HepG2 (cell line): ENCODE data around the gene SLC16A5. TPM values are rescaled to one million over a fixed set of nuclear protein-coding genes. Genes with fewer than 3 reads are reported as not detected.

Source experiments
- ATF1 ChIP-seq: IDR thresholded peaks from 2 replicates; pipeline ENCODE4 v1.6.1; 2016; ENCODE audit warnings: mild to moderate bottlenecking, control low read depth
- CENPBD1 ChIP-seq: sonication (generic); formaldehyde crosslinking; IDR thresholded peaks from 2 replicates; pipeline ENCODE4 v1.8.0; 2022; ENCODE audit warnings: missing genetic modification reagents, low read depth, mild to moderate bottlenecking, borderline replicate concordance
- FOXP1 ChIP-seq, 2 experiments: fragments of 450-650 bp in 1 of 2; IDR thresholded peaks; 2 replicates each; pipeline ENCODE4 v1.6.1; 2017 to 2018; ENCODE audit warnings: antibody characterized with exemption in 1 of 2
- GATAD1 ChIP-seq: IDR thresholded peaks from 2 replicates; pipeline ENCODE4 v1.6.1; 2016; ENCODE audit warnings: missing genetic modification reagents, missing compliant biosample characterization
- HHEX ChIP-seq: IDR thresholded peaks from 2 replicates; pipeline ENCODE4 v1.6.1; 2016; ENCODE audit warnings: control low read depth
- HNF4G ChIP-seq, 2 experiments: sonication (generic) in 1 of 2; formaldehyde crosslinking in 1 of 2; IDR thresholded peaks; 2 replicates each; pipeline versions ENCODE4 v1.4.0 to v1.6.1; 2011 to 2020; ENCODE audit warnings: borderline replicate concordance in 2 of 2, low read depth in 2 of 2, mild to moderate bottlenecking in 2 of 2, low read length in 1 of 2, missing genetic modification reagents in 1 of 2, moderate library complexity in 1 of 2
- HOXD1 ChIP-seq: sonication (generic); formaldehyde crosslinking; IDR thresholded peaks from 2 replicates; pipeline ENCODE4 v1.5.0; 2020; ENCODE audit warnings: missing genetic modification reagents
- MAFG ChIP-seq: sonication (generic); formaldehyde crosslinking; IDR thresholded peaks from 2 replicates; pipeline ENCODE4 v1.5.1; 2020; ENCODE audit warnings: mild to moderate bottlenecking, missing genetic modification reagents
- POGK ChIP-seq: sonication (generic); formaldehyde crosslinking; conservative IDR thresholded peaks from 2 replicates; pipeline ENCODE4 v1.8.0; 2022; ENCODE audit warnings: mild to moderate bottlenecking, moderate library complexity, missing genetic modification reagents
- RORA ChIP-seq: sonication (generic); formaldehyde crosslinking; IDR thresholded peaks from 2 replicates; pipeline ENCODE4 v1.5.0; 2020; ENCODE audit warnings: mild to moderate bottlenecking, missing genetic modification reagents, moderate library complexity
- SRSF1 ChIP-seq: fragments of 200-400 bp; formaldehyde crosslinking; optimal IDR thresholded peaks from 2 replicates; pipeline ENCODE3; 2017; ENCODE audit warnings: mild to moderate bottlenecking, low read depth, low read length, moderate library complexity
- TBX2 ChIP-seq: sonication (generic); formaldehyde crosslinking; IDR thresholded peaks from 2 replicates; pipeline ENCODE4 v1.5.0; 2020; ENCODE audit warnings: missing genetic modification reagents, mild to moderate bottlenecking, borderline replicate concordance
- ZBED4 ChIP-seq: sonication (generic); formaldehyde crosslinking; IDR thresholded peaks from 2 replicates; pipeline ENCODE4 v1.4.0; 2020; ENCODE audit warnings: missing genetic modification reagents, borderline replicate concordance
- ZNF343 ChIP-seq: sonication (generic); formaldehyde crosslinking; IDR thresholded peaks from 2 replicates; pipeline ENCODE4 v1.4.0; 2020; ENCODE audit warnings: mild to moderate bottlenecking, missing genetic modification reagents
- ZNF484 ChIP-seq: sonication (generic); formaldehyde crosslinking; IDR thresholded peaks from 2 replicates; pipeline ENCODE4 v1.5.1; 2020; ENCODE audit warnings: mild to moderate bottlenecking, low read depth, missing genetic modification reagents, borderline replicate concordance
- ZNF598 ChIP-seq: sonication (generic); formaldehyde crosslinking; IDR thresholded peaks from 2 replicates; pipeline ENCODE4 v1.5.1; 2020; ENCODE audit warnings: mild to moderate bottlenecking, missing genetic modification reagents, borderline replicate concordance
- ZNF749 ChIP-seq: sonication (generic); formaldehyde crosslinking; IDR thresholded peaks from 2 replicates; pipeline ENCODE4 v1.8.0; 2022; ENCODE audit warnings: mild to moderate bottlenecking, missing genetic modification reagents, moderate library complexity, borderline replicate concordance
- ZNF788 ChIP-seq: sonication (generic); formaldehyde crosslinking; IDR thresholded peaks from 2 replicates; pipeline ENCODE4 v1.5.0; 2020; ENCODE audit warnings: mild to moderate bottlenecking, missing genetic modification reagents, borderline replicate concordance
- polyA plus RNA-seq, 8 experiments: library from polyadenylated mRNA; depleted of rRNA in 3 of 8; stranded (reverse) in 7 of 8; unstranded in 1 of 8; fragments of >200 nt; fragmentation: Illumina TruSeq in 4 of 8; extraction: Trizol in 4 of 8; gene quantifications; 2 replicates each; pipeline versions ENCODE4 v1.2.1 to v1.2.3, GENCODE V29; 2011 to 2016; ENCODE audit warnings: low read depth in 4 of 8, missing spikeins in 1 of 8, mixed read lengths in 1 of 8; ENCODE audit not compliant: insufficient read depth in 1 of 8
- total RNA-seq, 5 experiments: library from RNA; depleted of rRNA; stranded (reverse); fragments of >200 nt; fragmentation: Illumina TruSeq; extraction: Trizol; gene quantifications; 2 replicates each; pipeline ENCODE4 v1.2.3, GENCODE V29; 2016; ENCODE audit warnings: low read depth in 1 of 5
- TF ChIP-seq, protein P1 (sequence below): IDR thresholded peaks from 2 replicates; pipeline ENCODE4 v1.6.1; 2016

Gene SLC16A5
- total and polyA plus RNA-seq, 2 of the 13 experiments (the other 11 are each of a cell fraction or from before 2014, with no cell fraction given): 0.69 to 5.6 TPM

DNA sequence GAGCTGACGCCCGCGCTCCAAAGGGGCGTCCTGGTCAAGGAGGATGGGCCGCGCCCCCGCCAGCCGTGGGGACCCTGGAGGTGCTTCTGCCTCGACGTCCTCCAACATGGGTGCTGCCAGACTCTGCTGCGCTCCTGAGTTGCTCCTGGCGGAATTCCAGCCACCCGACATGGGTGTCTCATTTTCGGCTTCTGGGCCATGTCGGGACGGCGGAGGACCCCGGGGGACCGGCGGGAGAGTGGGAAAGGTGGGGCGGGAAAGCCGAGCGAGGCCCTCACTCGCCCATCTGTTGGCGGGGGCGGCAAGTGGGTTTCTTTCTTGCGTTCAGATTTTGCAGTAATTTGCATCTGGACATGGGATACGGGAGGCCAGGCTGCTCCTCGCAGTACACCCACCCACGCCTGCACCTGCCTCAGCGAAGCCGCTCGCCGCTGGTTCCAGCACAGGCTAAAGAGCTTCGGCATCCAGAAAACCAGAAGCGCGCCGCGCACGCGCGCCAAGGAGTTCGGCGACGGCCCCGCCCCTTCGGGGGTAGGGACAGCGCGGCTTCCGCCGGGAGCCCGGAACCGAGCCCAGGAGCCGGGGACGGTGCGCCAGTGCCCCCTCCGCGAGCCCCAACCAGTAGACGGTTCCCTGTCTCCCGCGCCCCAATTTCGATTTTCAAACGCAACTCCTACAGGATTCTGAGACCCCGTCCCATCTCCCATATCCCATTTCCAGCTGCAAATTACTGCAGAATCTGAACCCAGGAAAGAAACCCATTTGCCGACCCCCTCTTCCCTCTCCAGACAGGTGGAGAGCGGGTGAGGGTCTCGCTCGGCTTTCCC is 21.9 kb downstream of the SLC16A5 start, which contains the start of gene ARMC7 (continued):
- TF ChIP-seq ZNF343 (CRISPR knock-in tag) (no peak; the same call in 1 of the 2 replicates), ZBED4 (CRISPR knock-in tag) (peak; percentile 78; the same call in 1 of the 2 replicates), TBX2 (CRISPR knock-in tag) (peak; percentile 86; the same call in 1 of the 2 replicates), ZNF749 (CRISPR knock-in tag) (peak; percentile 83; the same call in 1 of the 2 replicates), RORA (CRISPR knock-in tag) (0 out of 2 replicates have a peak, but pooled peaks have one; percentile 44), POGK (no peak; the same call in 1 of the 2 replicates), ZNF598 (CRISPR knock-in tag) (no peak), FOXP1 (IDR thresholded peaks at IDR 0.05) (no peak), FOXP1 (CRISPR knock-in tag; IDR thresholded peaks at IDR 0.05) (no peak), MAFG (0 out of 2 replicates have a peak, but pooled peaks have one; percentile 22), CENPBD1 (CRISPR knock-in tag) (no peak), HOXD1 (CRISPR knock-in tag) (no peak), HNF4G (IDR thresholded peaks at IDR 0.05; ENCODE audit: borderline replicate concordance, low read depth, low read length) (no peak; the same call in 1 of the 2 replicates), HNF4G (CRISPR knock-in tag; IDR thresholded peaks at IDR 0.05; ENCODE audit: borderline replicate concordance, low read depth) (peak; percentile 55; the same call in 1 of the 2 replicates), ZNF788 (CRISPR knock-in tag) (peak; percentile 94), GATAD1 (CRISPR knock-in tag) (peak; percentile 72), HHEX (CRISPR knock-in tag) (no peak), SRSF1 (peak; percentile 30), ATF1 (CRISPR knock-in tag) (no peak), ZNF484 (CRISPR knock-in tag) (no peak; the same call in 1 of the 2 replicates)
- TF ChIP-seq, protein P1, sequence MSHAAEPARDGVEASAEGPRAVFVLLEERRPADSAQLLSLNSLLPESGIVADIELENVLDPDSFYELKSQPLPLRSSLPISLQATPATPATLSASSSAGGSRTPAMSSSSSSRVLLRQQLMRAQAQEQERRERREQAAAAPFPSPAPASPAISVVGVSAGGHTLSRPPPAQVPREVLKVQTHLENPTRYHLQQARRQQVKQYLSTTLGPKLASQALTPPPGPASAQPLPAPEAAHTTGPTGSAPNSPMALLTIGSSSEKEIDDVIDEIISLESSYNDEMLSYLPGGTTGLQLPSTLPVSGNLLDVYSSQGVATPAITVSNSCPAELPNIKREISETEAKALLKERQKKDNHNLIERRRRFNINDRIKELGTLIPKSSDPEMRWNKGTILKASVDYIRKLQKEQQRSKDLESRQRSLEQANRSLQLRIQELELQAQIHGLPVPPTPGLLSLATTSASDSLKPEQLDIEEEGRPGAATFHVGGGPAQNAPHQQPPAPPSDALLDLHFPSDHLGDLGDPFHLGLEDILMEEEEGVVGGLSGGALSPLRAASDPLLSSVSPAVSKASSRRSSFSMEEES (CRISPR knock-in tag): 0 out of 2 replicates have a peak, but pooled peaks have one; percentile 16
